ENCODE results near the gene ACP1.
A peak's percentile ranks its signal among the peaks of the same experiment; 100 is the strongest.

ACP1 gene

GRCh38 chr2:262117-262516, 2.6 kb upstream of the ACP1 start:
- Histone ChIP-seq H3K36me3 (ENCODE audit: low read length) (peaks cover 2% of the 10 kb centered on the region; the same call in 1 of the 2 replicates), H3K9me2 (replicated peaks; ENCODE audit: insufficient read depth, low read length) (no peaks in the 10 kb centered on the region), H3K27me3 (ENCODE audit: low read length) (no peaks in the 10 kb centered on the region), H3F3A (ENCODE audit: insufficient read depth) (peaks cover 17% of the 10 kb centered on the region), H2AFZ (ENCODE audit: low read depth, low read length, severe bottlenecking) (no peak overlapping the region), H4K20me1 (ENCODE audit: low read depth, low read length) (peaks cover 5% of the 10 kb centered on the region; the same call in 1 of the 2 replicates), H3K9me3 (ENCODE audit: insufficient read depth, low read length) (peaks cover 11% of the 10 kb centered on the region; the same call in 1 of the 2 replicates), H3K79me2 (ENCODE audit: insufficient read depth, low read length) (peaks cover 22% of the 10 kb centered on the region), H3K4me2 (ENCODE audit: low read depth, low read length, poor library complexity, severe bottlenecking) (no peak overlapping the region), H3K27ac (ENCODE audit: low read depth, low read length) (no peak overlapping the region), H3K9ac (ENCODE audit: low read length) (no peak overlapping the region), H3K4me3 (ENCODE audit: insufficient read depth, low read length, poor library complexity, severe bottlenecking) (no peak overlapping the region)
- TF ChIP-seq EZH2phosphoT487 (conservative IDR thresholded peaks at IDR 0.05; ENCODE audit: low read length), result no peak
- TF ChIP-seq CTCF (IDR thresholded peaks at IDR 0.05; ENCODE audit: insufficient read depth, low read length, poor library complexity, severe bottlenecking), result no peak

- peaks cover 2% of the 10 kb centered on the region; the same call in 1 of the 2 replicates for H3K36me3 ChIP-seq (ENCODE audit: low read length)
- no peak overlapping the region for H3K9ac ChIP-seq (ENCODE audit: low read length)
- H3K79me2 ChIP-seq (ENCODE audit: insufficient read depth, low read length), result peaks cover 33% of the 10 kb centered on the region
- peak overlapping the region; percentile 62 for H2AFZ ChIP-seq (ENCODE audit: low read depth, low read length, severe bottlenecking)
- no peak overlapping the region for H3K4me3 ChIP-seq (ENCODE audit: insufficient read depth, low read length, poor library complexity, severe bottlenecking)
- H3K9me2 ChIP-seq (replicated peaks; ENCODE audit: insufficient read depth, low read length), result no peaks in the 10 kb centered on the region
- H3K9me3 ChIP-seq (ENCODE audit: insufficient read depth, low read length), result peaks cover 3% of the 10 kb centered on the region; the same call in 1 of the 2 replicates
- H3F3A ChIP-seq (ENCODE audit: insufficient read depth), result peaks cover 17% of the 10 kb centered on the region
- peaks cover 14% of the 10 kb centered on the region; the same call in 1 of the 2 replicates for H4K20me1 ChIP-seq (ENCODE audit: low read depth, low read length)
- no peaks in the 10 kb centered on the region for H3K27me3 ChIP-seq (ENCODE audit: low read length)
- peak overlapping the region; percentile 68 for H3K4me2 ChIP-seq (ENCODE audit: low read depth, low read length, poor library complexity, severe bottlenecking)
- TF ChIP-seq CTCF (IDR thresholded peaks at IDR 0.05; ENCODE audit: insufficient read depth, low read length, poor library complexity, severe bottlenecking) (no peak), EZH2phosphoT487 (conservative IDR thresholded peaks at IDR 0.05; ENCODE audit: low read length) (no peak)
- no peak overlapping the region for H3K27ac ChIP-seq (ENCODE audit: low read depth, low read length)
Measured at GRCh38 chr2:263022-263738, 1.6 kb upstream of the ACP1 start.

GRCh38 chr2:263774-264492, 814 bp upstream of the ACP1 start, which contains the start of gene SH3YL1:
TSS of gene SH3YL1 (minus strand) at chr2:264032. CDS start at chr2:263984, 48 bp downstream.
- Histone ChIP-seq H3K27ac (ENCODE audit: low read depth, low read length) (peak within 1 kb of the TSS; percentile 59), H3K9me3 (ENCODE audit: insufficient read depth, low read length) (no peaks in the 10 kb centered on the region), H3F3A (ENCODE audit: insufficient read depth) (peaks cover 17% of the 10 kb centered on the region), H4K20me1 (ENCODE audit: low read depth, low read length) (peaks cover 21% of the 10 kb centered on the region; the same call in 1 of the 2 replicates), H3K79me2 (ENCODE audit: insufficient read depth, low read length) (peaks cover 40% of the 10 kb centered on the region), H3K9ac (ENCODE audit: low read length) (peak within 1 kb of the TSS; percentile 96), H3K36me3 (ENCODE audit: low read length) (peaks cover 2% of the 10 kb centered on the region; the same call in 1 of the 2 replicates), H3K27me3 (ENCODE audit: low read length) (no peaks in the 10 kb centered on the region), H3K9me2 (replicated peaks; ENCODE audit: insufficient read depth, low read length) (no peaks in the 10 kb centered on the region), H2AFZ (ENCODE audit: low read depth, low read length, severe bottlenecking) (peak within 1 kb of the TSS; percentile 76), H3K4me2 (ENCODE audit: low read depth, low read length, poor library complexity, severe bottlenecking) (peak within 1 kb of the TSS; percentile 99), H3K4me3 (ENCODE audit: insufficient read depth, low read length, poor library complexity, severe bottlenecking) (peak within 1 kb of the TSS; percentile 100)
- TF ChIP-seq EZH2phosphoT487 (conservative IDR thresholded peaks at IDR 0.05; ENCODE audit: low read length) (no peak), CTCF (IDR thresholded peaks at IDR 0.05; ENCODE audit: insufficient read depth, low read length, poor library complexity, severe bottlenecking) (no peak)
